GM12865 (cell line): ENCODE results near the gene SRGAP2.
"Not testable (repeated sequence)": the region's sequence is repeated elsewhere in the genome, so short reads cannot be mapped to it uniquely, and the experiment has no call there.

ENCODE experiments used
- DNase-seq: peaks from one replicate; pipeline ENCODE4 v3.0.0; 2010; ENCODE audit warnings: low read depth
- H3K4me3 ChIP-seq: 2 replicates; pipeline ENCODE4 v1.5.1; 2011; ENCODE audit warnings: mild to moderate bottlenecking, low read depth, low read length, control low read depth

SRGAP2 gene

GRCh38 chr1:206240288-206240687, 36.9 kb downstream of the SRGAP2 start:
- peak; percentile 23 for DNase-seq
- H3K4me3 ChIP-seq, result not testable (repeated sequence)

DNA sequence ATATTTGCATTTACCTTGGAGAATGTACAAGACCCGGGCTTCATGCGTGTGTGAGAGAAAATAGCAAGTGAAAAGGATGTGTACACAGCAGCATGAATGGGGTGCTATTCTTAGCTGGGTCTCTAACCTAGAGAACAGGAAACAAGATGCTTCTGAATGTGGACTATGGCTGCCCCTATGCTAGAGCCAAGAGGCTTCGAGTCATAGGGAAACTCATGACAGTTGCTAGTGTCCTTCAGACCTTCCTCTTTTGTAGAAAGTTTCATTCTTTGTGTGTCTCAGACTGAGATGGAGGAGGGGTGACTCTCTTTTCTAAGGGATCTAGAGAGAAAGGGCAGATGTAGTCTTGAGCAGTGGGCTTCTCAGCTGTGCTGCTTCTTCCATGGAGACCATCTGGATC, 40.0 kb downstream of the SRGAP2 start:
- peak; percentile 79 for DNase-seq
- not testable (repeated sequence) for H3K4me3 ChIP-seq

GRCh38 chr1:206245479-206245878, 42.1 kb downstream of the SRGAP2 start:
- not testable (repeated sequence) for DNase-seq, H3K4me3 ChIP-seq

GRCh38 chr1:206246129-206246886, 43.0 kb downstream of the SRGAP2 start:
- not testable (repeated sequence) for DNase-seq, H3K4me3 ChIP-seq

DNA sequence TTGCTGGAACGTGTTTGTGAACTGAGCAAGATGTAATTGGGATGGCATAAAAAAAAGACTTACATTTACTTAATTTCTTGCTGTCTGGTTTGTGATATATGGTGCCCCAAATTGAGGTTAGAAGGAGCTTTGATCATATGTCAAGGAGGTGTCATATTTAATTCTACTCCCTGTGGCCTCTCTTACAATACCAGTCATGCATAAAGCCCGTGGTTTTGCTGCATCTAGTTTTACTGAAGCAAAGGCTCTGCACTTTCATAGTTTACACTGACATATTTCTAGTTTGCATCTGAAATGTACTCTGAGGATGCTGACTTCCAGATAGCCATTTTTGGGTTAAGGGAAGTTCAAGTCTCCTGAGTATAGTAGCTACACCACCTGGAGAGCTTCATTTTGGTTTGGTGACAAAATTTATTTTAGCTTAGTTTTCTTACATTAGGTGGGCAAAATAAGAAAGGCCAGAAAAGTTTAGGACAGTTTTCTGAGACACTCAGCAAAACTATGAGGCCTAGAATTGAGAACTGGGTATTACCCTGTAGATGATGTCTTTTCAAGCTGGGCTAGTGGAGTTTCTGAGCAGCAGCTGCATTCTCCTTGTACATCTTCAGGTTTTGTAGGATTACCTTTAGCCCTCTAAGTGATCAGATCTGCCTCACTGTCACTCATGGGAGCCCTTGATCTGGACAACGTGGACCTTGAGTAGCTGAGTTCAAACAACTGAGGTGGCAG, 47.8 kb downstream of the SRGAP2 start:
- not testable (repeated sequence) for DNase-seq

DNA sequence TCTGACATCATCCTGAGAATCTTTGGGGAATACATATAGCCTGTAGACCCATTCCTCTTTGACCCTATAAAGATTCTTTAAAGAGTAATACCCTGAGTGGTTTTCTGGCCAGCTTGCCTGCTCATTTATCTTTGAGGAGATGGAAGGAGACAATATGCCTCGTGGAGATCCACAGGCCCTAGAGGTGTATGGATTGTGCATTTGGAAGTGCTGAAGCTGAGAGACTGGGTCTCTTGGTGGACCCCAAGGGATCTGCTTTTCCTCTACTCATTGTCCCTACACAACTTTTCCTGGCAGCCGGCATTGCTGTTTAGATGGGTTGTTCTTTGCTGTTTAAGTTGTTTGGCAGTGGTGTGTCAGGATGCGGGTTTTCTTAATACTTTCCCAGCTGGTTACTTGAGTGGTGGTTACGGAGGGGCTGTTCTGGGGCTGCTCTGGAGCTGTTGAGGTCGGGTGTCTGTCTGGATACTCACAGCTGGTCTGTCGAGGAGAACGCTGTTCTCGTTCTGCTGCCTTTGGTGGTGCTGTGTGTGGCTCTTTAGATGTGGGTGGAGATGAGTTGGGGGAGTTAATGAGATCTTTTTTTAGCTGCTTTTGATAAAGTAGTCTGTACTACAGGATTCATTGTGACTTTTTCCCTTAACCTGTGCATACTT, 49.5 kb downstream of the SRGAP2 start:
- H3K4me3 ChIP-seq, DNase-seq: not testable (repeated sequence)

More for the DNA sequence above, 47.8 kb downstream of the SRGAP2 start:
- H3K4me3 ChIP-seq, result not testable (repeated sequence)
